Body of pancreas (tissue), 4 donors: ENCODE results near the gene H2AZ1. TPM values are rescaled to one million over a fixed set of nuclear protein-coding genes. Genes with fewer than 3 reads are reported as not detected.

Experiments used
- ATAC-seq: fragments of 150-250 bp; one replicate; pipeline ENCODE4 v1.9.1; 2016
- DNase-seq, 4 donors: peaks; one replicate each; pipeline ENCODE4 v3.0.0-alpha.2; 2019
- H3K27ac ChIP-seq, 4 donors: fragments of 200-600 bp; sonication (generic); 1 replicate in 3 of 4; 2 replicates in 1 of 4; pipeline versions ENCODE4 v1.5.1 to v1.6.1; 2016 to 2019; ENCODE audit warnings: mild to moderate bottlenecking in 1 of 4, mixed read lengths in 1 of 4, moderate library complexity in 1 of 4
- H3K27me3 ChIP-seq, 2 donors: fragments of 200-600 bp; sonication (generic); one replicate each; pipeline ENCODE4 v1.6.0; 2016; ENCODE audit warnings: mild to moderate bottlenecking in 1 of 2
- H3K36me3 ChIP-seq, 2 donors: fragments of 200-600 bp; sonication (generic); replicated peaks in 1 of 2; 2 replicates each; pipeline ENCODE4 v1.5.1; 2016; ENCODE audit warnings: low read depth in 2 of 2; ENCODE audit not compliant: insufficient read depth in 1 of 2
- H3K4me1 ChIP-seq: fragments of 200-600 bp; sonication (generic); one replicate; pipeline ENCODE4 v1.6.0; 2016
- H3K4me3 ChIP-seq, 2 donors: fragments of 200-600 bp; sonication (generic); 1 replicate in 1 of 2; 2 replicates in 1 of 2; pipeline ENCODE4 v1.5.1; 2016 to 2019
- H3K9me3 ChIP-seq, 3 donors: fragments of 200-600 bp; sonication (generic); 1 replicate in 2 of 3; 2 replicates in 1 of 3; pipeline ENCODE4 v1.5.1; 2016
- POLR2A ChIP-seq, 3 donors: fragments of 450-650 bp; IDR thresholded peaks; one replicate each; pipeline ENCODE4 v1.6.1; 2016; ENCODE audit warnings: antibody characterized with exemption in 3 of 3, mild to moderate bottlenecking in 2 of 3
- WGBS, 2 donors: methylation state at CpG; one replicate each; pipeline ENCODE4 v1.1.5; 2017; 5-methylcytosine and 5-hydroxymethylcytosine counted together
- intact Hi-C: fragments of 100-400 bp; cut with DNase I; formaldehyde crosslinking; loops from one replicate; pipeline ENCODE4 v1.15.1; 2023
- total RNA-seq, 2 donors: library from RNA; depleted of rRNA; stranded (reverse); fragments of >200 nt; gene quantifications; one replicate each; pipeline ENCODE4 v1.1.0, GENCODE V29; 2016
- TF ChIP-seq, protein P1 (sequence below), 7 experiments: fragments of 450-650 bp in 4 of 7; fragments of 200-600 bp in 3 of 7; sonication (generic) in 3 of 7; IDR thresholded peaks; one replicate each; pipeline ENCODE4 v1.5.1; 2016 to 2019; ENCODE audit warnings: antibody characterized with exemption in 7 of 7

Gene H2AZ1
- total RNA-seq, 2 donors from 2014 or later, result 31.3 to 47.7 TPM

DNA sequence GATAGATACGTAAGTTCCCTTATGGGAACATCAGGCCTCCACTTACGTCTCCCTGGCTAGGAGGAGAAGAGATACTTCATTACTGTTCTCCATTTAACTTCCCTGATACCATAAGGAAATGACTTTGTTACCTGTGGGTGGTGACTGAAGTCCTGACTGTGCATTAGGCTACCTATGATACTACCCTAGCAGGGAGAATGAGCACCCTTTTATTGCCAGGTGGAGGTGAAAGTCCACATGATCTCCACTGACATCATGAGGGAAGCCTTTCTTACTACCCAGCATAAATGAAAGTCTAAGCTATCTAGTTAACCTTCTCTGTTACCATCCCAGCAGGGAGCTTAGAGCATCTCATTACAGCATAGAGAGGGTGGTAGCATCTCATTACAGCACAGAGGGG is 31.4 kb downstream of the H2AZ1 start:
- no peak for ATAC-seq
- WGBS, 2 donors, result 92 to 100% methylated on average over 2 of the region's 2 CpGs
- H3K4me1 ChIP-seq, result no peaks in the 10 kb centered on the region
- H3K36me3 ChIP-seq, result peaks cover 0 to 1% of the 10 kb centered on the region in 2 donors
- no peak overlapping the region for H3K4me3 ChIP-seq
- no peak for DNase-seq
- H3K9me3 ChIP-seq, result no peaks in the 10 kb centered on the region
- H3K27me3 ChIP-seq, result no peaks in the 10 kb centered on the region
- intact Hi-C loops, result no loop called here
- TF ChIP-seq POLR2A (IDR thresholded peaks at IDR 0.05), result no peak
- TF ChIP-seq, protein P1, sequence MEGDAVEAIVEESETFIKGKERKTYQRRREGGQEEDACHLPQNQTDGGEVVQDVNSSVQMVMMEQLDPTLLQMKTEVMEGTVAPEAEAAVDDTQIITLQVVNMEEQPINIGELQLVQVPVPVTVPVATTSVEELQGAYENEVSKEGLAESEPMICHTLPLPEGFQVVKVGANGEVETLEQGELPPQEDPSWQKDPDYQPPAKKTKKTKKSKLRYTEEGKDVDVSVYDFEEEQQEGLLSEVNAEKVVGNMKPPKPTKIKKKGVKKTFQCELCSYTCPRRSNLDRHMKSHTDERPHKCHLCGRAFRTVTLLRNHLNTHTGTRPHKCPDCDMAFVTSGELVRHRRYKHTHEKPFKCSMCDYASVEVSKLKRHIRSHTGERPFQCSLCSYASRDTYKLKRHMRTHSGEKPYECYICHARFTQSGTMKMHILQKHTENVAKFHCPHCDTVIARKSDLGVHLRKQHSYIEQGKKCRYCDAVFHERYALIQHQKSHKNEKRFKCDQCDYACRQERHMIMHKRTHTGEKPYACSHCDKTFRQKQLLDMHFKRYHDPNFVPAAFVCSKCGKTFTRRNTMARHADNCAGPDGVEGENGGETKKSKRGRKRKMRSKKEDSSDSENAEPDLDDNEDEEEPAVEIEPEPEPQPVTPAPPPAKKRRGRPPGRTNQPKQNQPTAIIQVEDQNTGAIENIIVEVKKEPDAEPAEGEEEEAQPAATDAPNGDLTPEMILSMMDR (IDR thresholded peaks at IDR 0.05), result no peak
- no peak overlapping the region for H3K27ac ChIP-seq

- DNase-seq, result no peak
- ATAC-seq, result no peak
- Histone ChIP-seq H3K4me1 (no peaks in the 10 kb centered on the region), H3K27me3 (no peaks in the 10 kb centered on the region), H3K4me3 (no peak overlapping the region), H3K36me3 (peaks cover 0 to 1% of the 10 kb centered on the region in 2 donors), H3K27ac (no peak overlapping the region), H3K9me3 (no peaks in the 10 kb centered on the region)
- 95 to 98% methylated on average over 3 of the region's 3 CpGs for WGBS, 2 donors
- TF ChIP-seq, protein P1 (IDR thresholded peaks at IDR 0.05), result no peak
- TF ChIP-seq POLR2A (IDR thresholded peaks at IDR 0.05), result no peak
- intact Hi-C loops, result no loop called here
These were observed 32.5 kb downstream of the H2AZ1 start for GRCh38 chr4:99917575-99917974.

DNA sequence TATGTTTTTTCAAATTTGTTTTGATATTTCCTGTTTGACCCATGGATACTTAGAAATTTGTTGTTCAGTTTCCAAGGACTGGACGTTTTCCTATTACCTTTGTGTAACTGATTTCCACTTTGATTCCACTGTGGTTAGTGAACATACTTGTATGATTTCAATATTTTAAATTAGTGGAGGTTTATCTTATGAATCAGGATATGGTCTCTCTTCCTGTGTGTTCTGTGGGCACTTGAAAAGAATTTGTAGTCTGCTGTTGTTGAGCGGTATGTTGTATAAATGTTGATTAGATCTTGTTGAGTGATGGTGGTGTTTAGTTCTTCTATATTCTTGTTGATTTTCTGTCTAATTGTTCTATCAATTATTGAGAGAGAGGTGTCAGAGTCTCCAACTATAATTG is 34.6 kb downstream of the H2AZ1 start:
- intact Hi-C loops, result no loop called here
- H3K27me3 ChIP-seq, result no peaks in the 10 kb centered on the region
- no peak for TF ChIP-seq POLR2A (IDR thresholded peaks at IDR 0.05)
- TF ChIP-seq, protein P1 (IDR thresholded peaks at IDR 0.05), result no peak
- ATAC-seq (no peak), DNase-seq (no peak)
- no peak overlapping the region for H3K27ac ChIP-seq
- H3K9me3 ChIP-seq, result no peaks in the 10 kb centered on the region
- H3K4me3 ChIP-seq, result no peak overlapping the region
- 82 to 90% methylated on average over 2 of the region's 2 CpGs for WGBS, 2 donors
- H3K36me3 ChIP-seq, result peaks cover 0 to 1% of the 10 kb centered on the region in 2 donors
- no peaks in the 10 kb centered on the region for H3K4me1 ChIP-seq

Other genes starting within 250 kb of the H2AZ1 start
- 1 to 10 TPM; 1.3 to 2.3 TPM for gene DAPP1, start 133.4 kb downstream of the H2AZ1 start, total RNA-seq
- 10 to 100 TPM; 14.2 to 16.6 TPM for gene LAMTOR3, start 55.8 kb downstream of the H2AZ1 start, total RNA-seq
- gene DNAJB14, start 3.7 kb downstream of the H2AZ1 start, total RNA-seq, result 10 to 100 TPM; 20.8 to 30.7 TPM
- gene DDIT4L, start 240.2 kb upstream of the H2AZ1 start, total RNA-seq, result 1 to 10 TPM in 1 of 2 donors, not detected in 1; 1.0 TPM